SK-N-SH treated with all-trans-retinoic acid at 6 μM for 48 hours (cell line): Measurements from ENCODE around the gene RUSC1.
"Not testable (repeated sequence)": the region's sequence is repeated elsewhere in the genome, so short reads cannot be mapped to it uniquely, and the experiment has no call there.

ENCODE experiments used
- ATAC-seq: fragments of 200-7000 bp; cut with Tn5 transposase; 3 replicates; pipeline ENCODE4 v1.9.1; 2020; ENCODE audit warnings: mild to moderate bottlenecking, moderate library complexity
- ARNTL ChIP-seq: fragments of 450-650 bp; formaldehyde crosslinking; IDR thresholded peaks from 2 replicates; pipeline ENCODE4 v1.5.0; 2020; ENCODE audit warnings: low read depth, mild to moderate bottlenecking, moderate library complexity, borderline replicate concordance
- BACH2 ChIP-seq: fragments of 250-450 bp; sonication (Bioruptor Pico); IDR thresholded peaks from 2 replicates; pipeline ENCODE4 v1.9.0; 2021; ENCODE audit warnings: mild to moderate bottlenecking, borderline replicate concordance
- CSDC2 ChIP-seq: fragments of 250-450 bp; sonication (Bioruptor Pico); IDR thresholded peaks from 2 replicates; pipeline ENCODE4 v1.5.0; 2020; ENCODE audit warnings: mild to moderate bottlenecking, moderate library complexity
- ESRRG ChIP-seq: fragments of 250-450 bp; sonication (Bioruptor Pico); IDR thresholded peaks from 2 replicates; pipeline ENCODE4 v1.6.1; 2021; ENCODE audit warnings: mild to moderate bottlenecking
- GLIS3 ChIP-seq: fragments of 250-450 bp; sonication (Bioruptor Pico); IDR thresholded peaks from 2 replicates; pipeline ENCODE4 v1.5.0; 2020; ENCODE audit warnings: mild to moderate bottlenecking, moderate library complexity
- OSR1 ChIP-seq: fragments of 250-450 bp; sonication (Bioruptor Pico); IDR thresholded peaks from 2 replicates; pipeline ENCODE4 v1.8.0; 2022; ENCODE audit warnings: moderate library complexity, mild to moderate bottlenecking, inconsistent platforms
- PPARA ChIP-seq: fragments of 250-450 bp; sonication (Bioruptor Pico); IDR thresholded peaks from 2 replicates; pipeline ENCODE4 v1.5.0; 2020; ENCODE audit warnings: mild to moderate bottlenecking, borderline replicate concordance
- RARB ChIP-seq: fragments of 250-450 bp; sonication (Bioruptor Pico); IDR thresholded peaks from 2 replicates; pipeline ENCODE4 v1.8.0; 2021; ENCODE audit warnings: mild to moderate bottlenecking, moderate library complexity
- SNAI2 ChIP-seq: fragments of 250-450 bp; sonication (Bioruptor Pico); IDR thresholded peaks from 2 replicates; pipeline ENCODE4 v1.5.0; 2020; ENCODE audit warnings: mild to moderate bottlenecking, moderate library complexity
- TCF4 ChIP-seq: fragments of 250-450 bp; sonication (Bioruptor Pico); IDR thresholded peaks from 2 replicates; pipeline ENCODE4 v1.8.0; 2021; ENCODE audit warnings: mild to moderate bottlenecking, moderate library complexity, borderline replicate concordance
- TOX ChIP-seq: fragments of 250-450 bp; sonication (Bioruptor Pico); IDR thresholded peaks from 2 replicates; pipeline ENCODE4 v1.8.0; 2021; ENCODE audit warnings: mild to moderate bottlenecking, moderate library complexity, borderline replicate concordance
- ZC3H10 ChIP-seq: fragments of 250-450 bp; sonication (Bioruptor Pico); IDR thresholded peaks from 2 replicates; pipeline ENCODE4 v1.5.1; 2021; ENCODE audit warnings: mild to moderate bottlenecking, moderate library complexity
- ZFP3 ChIP-seq: fragments of 250-450 bp; sonication (Bioruptor Pico); IDR thresholded peaks from 2 replicates; pipeline ENCODE4 v1.5.0; 2020; ENCODE audit warnings: mild to moderate bottlenecking, moderate library complexity
- ZFP30 ChIP-seq: fragments of 450-650 bp; formaldehyde crosslinking; IDR thresholded peaks from 2 replicates; pipeline ENCODE4 v1.5.0; 2022; ENCODE audit warnings: mild to moderate bottlenecking, moderate library complexity
- ZNF8 ChIP-seq: fragments of 450-650 bp; formaldehyde crosslinking; IDR thresholded peaks from 2 replicates; pipeline ENCODE4 v1.5.0; 2020; ENCODE audit warnings: mild to moderate bottlenecking, moderate library complexity
- TF ChIP-seq, protein P1 (sequence below): fragments of 250-450 bp; sonication (Bioruptor Pico); IDR thresholded peaks from 2 replicates; pipeline ENCODE4 v1.5.0; 2020; ENCODE audit warnings: mild to moderate bottlenecking, moderate library complexity
- TF ChIP-seq, protein P2 (sequence below): fragments of 250-450 bp; sonication (Bioruptor Pico); IDR thresholded peaks from 2 replicates; pipeline ENCODE4 v1.8.0; 2020; ENCODE audit warnings: mild to moderate bottlenecking, moderate library complexity, borderline replicate concordance
- TF ChIP-seq, protein P3 (sequence below): fragments of 250-450 bp; sonication (Bioruptor Pico); IDR thresholded peaks from 2 replicates; pipeline ENCODE4 v1.5.1; 2020; ENCODE audit warnings: low read depth, mild to moderate bottlenecking, moderate library complexity
- TF ChIP-seq, protein P4 (sequence below): fragments of 250-450 bp; sonication (Bioruptor Pico); IDR thresholded peaks from 2 replicates; pipeline ENCODE4 v1.8.0; 2021; ENCODE audit warnings: low read depth, mild to moderate bottlenecking, moderate library complexity, borderline replicate concordance
- TF ChIP-seq, protein P5 (sequence below): fragments of 250-450 bp; sonication (Bioruptor Pico); IDR thresholded peaks from 2 replicates; pipeline ENCODE4 v1.5.1; 2021; ENCODE audit warnings: mild to moderate bottlenecking, moderate library complexity

RUSC1 gene

DNA sequence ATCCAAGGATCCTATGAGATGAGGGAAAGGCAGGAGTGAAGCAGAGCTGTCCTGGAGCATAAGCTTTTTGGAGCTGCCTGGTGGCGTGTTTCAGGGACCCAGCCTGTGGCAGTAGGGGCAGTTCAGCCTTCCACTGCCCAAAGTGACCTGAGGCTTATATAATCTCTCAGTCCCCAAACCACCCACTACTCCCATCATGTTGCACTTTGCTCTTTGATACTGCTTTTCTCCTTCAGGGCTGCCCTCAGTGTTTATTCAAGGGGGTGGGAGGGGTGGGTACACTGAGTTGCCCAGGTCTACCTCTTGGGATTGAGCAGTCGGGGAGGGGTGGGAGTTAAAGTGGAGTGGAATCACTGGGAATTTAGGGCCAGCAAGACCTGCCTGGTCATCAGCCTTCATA, 34.1 kb upstream of the RUSC1 start:
- no peak for ATAC-seq
- TF ChIP-seq OSR1 (CRISPR knock-in tag) (no peak), SNAI2 (CRISPR knock-in tag) (no peak), TCF4 (CRISPR knock-in tag) (no peak), GLIS3 (no peak), TOX (CRISPR knock-in tag) (no peak), ARNTL (CRISPR knock-in tag) (no peak), BACH2 (CRISPR knock-in tag) (no peak), ZFP30 (CRISPR knock-in tag) (no peak), PPARA (no peak), ZC3H10 (CRISPR knock-in tag) (no peak), ESRRG (no peak), RARB (CRISPR knock-in tag) (no peak)
- TF ChIP-seq, protein P1, sequence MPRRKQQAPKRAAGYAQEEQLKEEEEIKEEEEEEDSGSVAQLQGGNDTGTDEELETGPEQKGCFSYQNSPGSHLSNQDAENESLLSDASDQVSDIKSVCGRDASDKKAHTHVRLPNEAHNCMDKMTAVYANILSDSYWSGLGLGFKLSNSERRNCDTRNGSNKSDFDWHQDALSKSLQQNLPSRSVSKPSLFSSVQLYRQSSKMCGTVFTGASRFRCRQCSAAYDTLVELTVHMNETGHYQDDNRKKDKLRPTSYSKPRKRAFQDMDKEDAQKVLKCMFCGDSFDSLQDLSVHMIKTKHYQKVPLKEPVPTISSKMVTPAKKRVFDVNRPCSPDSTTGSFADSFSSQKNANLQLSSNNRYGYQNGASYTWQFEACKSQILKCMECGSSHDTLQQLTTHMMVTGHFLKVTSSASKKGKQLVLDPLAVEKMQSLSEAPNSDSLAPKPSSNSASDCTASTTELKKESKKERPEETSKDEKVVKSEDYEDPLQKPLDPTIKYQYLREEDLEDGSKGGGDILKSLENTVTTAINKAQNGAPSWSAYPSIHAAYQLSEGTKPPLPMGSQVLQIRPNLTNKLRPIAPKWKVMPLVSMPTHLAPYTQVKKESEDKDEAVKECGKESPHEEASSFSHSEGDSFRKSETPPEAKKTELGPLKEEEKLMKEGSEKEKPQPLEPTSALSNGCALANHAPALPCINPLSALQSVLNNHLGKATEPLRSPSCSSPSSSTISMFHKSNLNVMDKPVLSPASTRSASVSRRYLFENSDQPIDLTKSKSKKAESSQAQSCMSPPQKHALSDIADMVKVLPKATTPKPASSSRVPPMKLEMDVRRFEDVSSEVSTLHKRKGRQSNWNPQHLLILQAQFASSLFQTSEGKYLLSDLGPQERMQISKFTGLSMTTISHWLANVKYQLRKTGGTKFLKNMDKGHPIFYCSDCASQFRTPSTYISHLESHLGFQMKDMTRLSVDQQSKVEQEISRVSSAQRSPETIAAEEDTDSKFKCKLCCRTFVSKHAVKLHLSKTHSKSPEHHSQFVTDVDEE (CRISPR knock-in tag), result no peak

DNA sequence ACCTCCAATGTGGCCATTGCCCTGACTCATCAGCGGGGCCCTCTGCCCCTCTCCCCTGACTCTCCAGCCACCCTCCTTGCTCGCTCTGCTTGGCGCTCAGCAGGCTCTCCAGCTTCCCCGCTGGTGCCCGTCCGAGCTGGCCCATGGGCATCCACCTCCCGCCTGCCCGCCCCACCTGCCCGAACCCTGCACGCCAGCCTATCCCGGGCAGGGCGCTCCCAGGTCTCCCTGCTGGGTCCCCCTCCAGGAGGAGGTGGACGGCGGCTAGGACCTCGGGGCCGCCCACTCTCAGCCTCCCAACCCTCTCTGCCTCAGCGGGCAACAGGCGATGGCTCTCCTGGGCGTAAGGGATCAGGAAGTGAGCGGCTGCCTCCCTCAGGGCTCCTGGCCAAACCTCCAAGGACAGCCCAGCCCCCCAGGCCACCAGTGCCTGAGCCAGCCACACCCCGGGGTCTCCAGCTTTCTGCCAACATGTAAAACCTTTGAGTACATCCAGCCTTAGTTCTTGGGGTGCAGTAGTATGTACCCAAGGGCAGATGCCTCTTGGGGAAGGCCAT, 32.6 kb upstream of the RUSC1 start:
- ATAC-seq, result no peak
- TF ChIP-seq ZC3H10 (CRISPR knock-in tag), result no peak
- no peak for TF ChIP-seq SNAI2 (CRISPR knock-in tag)
- no peak for TF ChIP-seq GLIS3
- TF ChIP-seq, protein P2, sequence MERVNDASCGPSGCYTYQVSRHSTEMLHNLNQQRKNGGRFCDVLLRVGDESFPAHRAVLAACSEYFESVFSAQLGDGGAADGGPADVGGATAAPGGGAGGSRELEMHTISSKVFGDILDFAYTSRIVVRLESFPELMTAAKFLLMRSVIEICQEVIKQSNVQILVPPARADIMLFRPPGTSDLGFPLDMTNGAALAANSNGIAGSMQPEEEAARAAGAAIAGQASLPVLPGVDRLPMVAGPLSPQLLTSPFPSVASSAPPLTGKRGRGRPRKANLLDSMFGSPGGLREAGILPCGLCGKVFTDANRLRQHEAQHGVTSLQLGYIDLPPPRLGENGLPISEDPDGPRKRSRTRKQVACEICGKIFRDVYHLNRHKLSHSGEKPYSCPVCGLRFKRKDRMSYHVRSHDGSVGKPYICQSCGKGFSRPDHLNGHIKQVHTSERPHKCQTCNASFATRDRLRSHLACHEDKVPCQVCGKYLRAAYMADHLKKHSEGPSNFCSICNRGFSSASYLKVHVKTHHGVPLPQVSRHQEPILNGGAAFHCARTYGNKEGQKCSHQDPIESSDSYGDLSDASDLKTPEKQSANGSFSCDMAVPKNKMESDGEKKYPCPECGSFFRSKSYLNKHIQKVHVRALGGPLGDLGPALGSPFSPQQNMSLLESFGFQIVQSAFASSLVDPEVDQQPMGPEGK (CRISPR knock-in tag), result no peak
- TF ChIP-seq, protein P1 (CRISPR knock-in tag), result no peak
- no peak for TF ChIP-seq ZFP30 (CRISPR knock-in tag)
- no peak for TF ChIP-seq ARNTL (CRISPR knock-in tag)
- TF ChIP-seq CSDC2, result no peak
- no peak for TF ChIP-seq ZNF8 (CRISPR knock-in tag)
- TF ChIP-seq, protein P3, sequence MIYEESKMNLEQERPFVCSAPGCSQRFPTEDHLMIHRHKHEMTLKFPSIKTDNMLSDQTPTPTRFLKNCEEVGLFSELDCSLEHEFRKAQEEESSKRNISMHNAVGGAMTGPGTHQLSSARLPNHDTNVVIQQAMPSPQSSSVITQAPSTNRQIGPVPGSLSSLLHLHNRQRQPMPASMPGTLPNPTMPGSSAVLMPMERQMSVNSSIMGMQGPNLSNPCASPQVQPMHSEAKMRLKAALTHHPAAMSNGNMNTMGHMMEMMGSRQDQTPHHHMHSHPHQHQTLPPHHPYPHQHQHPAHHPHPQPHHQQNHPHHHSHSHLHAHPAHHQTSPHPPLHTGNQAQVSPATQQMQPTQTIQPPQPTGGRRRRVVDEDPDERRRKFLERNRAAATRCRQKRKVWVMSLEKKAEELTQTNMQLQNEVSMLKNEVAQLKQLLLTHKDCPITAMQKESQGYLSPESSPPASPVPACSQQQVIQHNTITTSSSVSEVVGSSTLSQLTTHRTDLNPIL, result no peak
- TF ChIP-seq PPARA, result no peak
- no peak for TF ChIP-seq TCF4 (CRISPR knock-in tag)
- TF ChIP-seq, protein P4, sequence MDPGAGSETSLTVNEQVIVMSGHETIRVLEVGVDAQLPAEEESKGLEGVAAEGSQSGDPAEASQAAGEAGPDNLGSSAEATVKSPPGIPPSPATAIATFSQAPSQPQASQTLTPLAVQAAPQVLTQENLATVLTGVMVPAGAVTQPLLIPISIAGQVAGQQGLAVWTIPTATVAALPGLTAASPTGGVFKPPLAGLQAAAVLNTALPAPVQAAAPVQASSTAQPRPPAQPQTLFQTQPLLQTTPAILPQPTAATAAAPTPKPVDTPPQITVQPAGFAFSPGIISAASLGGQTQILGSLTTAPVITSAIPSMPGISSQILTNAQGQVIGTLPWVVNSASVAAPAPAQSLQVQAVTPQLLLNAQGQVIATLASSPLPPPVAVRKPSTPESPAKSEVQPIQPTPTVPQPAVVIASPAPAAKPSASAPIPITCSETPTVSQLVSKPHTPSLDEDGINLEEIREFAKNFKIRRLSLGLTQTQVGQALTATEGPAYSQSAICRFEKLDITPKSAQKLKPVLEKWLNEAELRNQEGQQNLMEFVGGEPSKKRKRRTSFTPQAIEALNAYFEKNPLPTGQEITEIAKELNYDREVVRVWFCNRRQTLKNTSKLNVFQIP, result no peak
- no peak for TF ChIP-seq ESRRG
- no peak for TF ChIP-seq ZFP3 (CRISPR knock-in tag)
- TF ChIP-seq, protein P5, sequence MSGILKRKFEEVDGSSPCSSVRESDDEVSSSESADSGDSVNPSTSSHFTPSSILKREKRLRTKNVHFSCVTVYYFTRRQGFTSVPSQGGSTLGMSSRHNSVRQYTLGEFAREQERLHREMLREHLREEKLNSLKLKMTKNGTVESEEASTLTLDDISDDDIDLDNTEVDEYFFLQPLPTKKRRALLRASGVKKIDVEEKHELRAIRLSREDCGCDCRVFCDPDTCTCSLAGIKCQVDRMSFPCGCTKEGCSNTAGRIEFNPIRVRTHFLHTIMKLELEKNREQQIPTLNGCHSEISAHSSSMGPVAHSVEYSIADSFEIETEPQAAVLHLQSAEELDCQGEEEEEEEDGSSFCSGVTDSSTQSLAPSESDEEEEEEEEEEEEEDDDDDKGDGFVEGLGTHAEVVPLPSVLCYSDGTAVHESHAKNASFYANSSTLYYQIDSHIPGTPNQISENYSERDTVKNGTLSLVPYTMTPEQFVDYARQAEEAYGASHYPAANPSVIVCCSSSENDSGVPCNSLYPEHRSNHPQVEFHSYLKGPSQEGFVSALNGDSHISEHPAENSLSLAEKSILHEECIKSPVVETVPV (CRISPR knock-in tag), result no peak

DNA sequence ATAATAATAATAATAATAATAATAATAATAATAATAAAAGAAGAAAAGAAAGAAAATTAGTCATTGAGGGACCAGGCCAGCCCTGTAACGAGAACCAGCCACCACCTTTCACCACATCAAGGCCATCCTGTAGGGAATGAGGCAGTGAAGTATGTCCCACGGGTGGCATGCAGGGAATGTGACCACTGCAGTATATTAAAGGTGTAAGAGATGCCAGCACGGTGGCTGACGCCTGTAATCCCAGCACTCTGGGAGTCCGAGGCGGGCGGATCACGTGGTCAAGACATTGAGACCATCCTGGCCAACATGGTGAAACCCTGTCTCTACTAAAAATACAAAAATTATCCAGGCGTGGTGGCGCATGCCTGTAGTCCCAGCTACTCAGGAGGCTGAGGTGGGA, 29.7 kb upstream of the RUSC1 start:
- not testable (repeated sequence) for ATAC-seq
